ENCODE measurements around the gene RAB36.

Gene RAB36

GRCh38 chr22:23130697-23131096 lies 14.6 kb upstream of the RAB36 start:
- Histone ChIP-seq H3K79me2 (ENCODE audit: control insufficient read depth, low read length) (no peaks in the 10 kb centered on the region), H3K27ac (ENCODE audit: low read depth, low read length) (no peak overlapping the region), H3K4me1 (ENCODE audit: control insufficient read depth, low read length) (no peaks in the 10 kb centered on the region), H3K36me3 (ENCODE audit: control insufficient read depth, low read length) (no peaks in the 10 kb centered on the region), H3K9me3 (ENCODE audit: control insufficient read depth, insufficient read depth, low read length) (no peaks in the 10 kb centered on the region), H3K4me2 (ENCODE audit: low read length) (no peak overlapping the region), H3K27me3 (ENCODE audit: control insufficient read depth, low read length) (no peaks in the 10 kb centered on the region), H3F3A (ENCODE audit: control insufficient read depth, insufficient read depth) (no peaks in the 10 kb centered on the region), H3K4me3 (ENCODE audit: low read length) (no peak overlapping the region), H3K9me2 (replicated peaks; ENCODE audit: control insufficient read depth, low read length) (no peaks in the 10 kb centered on the region), H4K20me1 (ENCODE audit: control insufficient read depth, insufficient read depth, low read depth, low read length) (no peaks in the 10 kb centered on the region)
- TF ChIP-seq, protein P1, sequence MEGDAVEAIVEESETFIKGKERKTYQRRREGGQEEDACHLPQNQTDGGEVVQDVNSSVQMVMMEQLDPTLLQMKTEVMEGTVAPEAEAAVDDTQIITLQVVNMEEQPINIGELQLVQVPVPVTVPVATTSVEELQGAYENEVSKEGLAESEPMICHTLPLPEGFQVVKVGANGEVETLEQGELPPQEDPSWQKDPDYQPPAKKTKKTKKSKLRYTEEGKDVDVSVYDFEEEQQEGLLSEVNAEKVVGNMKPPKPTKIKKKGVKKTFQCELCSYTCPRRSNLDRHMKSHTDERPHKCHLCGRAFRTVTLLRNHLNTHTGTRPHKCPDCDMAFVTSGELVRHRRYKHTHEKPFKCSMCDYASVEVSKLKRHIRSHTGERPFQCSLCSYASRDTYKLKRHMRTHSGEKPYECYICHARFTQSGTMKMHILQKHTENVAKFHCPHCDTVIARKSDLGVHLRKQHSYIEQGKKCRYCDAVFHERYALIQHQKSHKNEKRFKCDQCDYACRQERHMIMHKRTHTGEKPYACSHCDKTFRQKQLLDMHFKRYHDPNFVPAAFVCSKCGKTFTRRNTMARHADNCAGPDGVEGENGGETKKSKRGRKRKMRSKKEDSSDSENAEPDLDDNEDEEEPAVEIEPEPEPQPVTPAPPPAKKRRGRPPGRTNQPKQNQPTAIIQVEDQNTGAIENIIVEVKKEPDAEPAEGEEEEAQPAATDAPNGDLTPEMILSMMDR (IDR thresholded peaks at IDR 0.05; ENCODE audit: low read depth, low read length, poor library complexity, severe bottlenecking) = no peak
- TF ChIP-seq EZH2phosphoT487 (IDR thresholded peaks at IDR 0.05; ENCODE audit: borderline replicate concordance, low read length) = no peak

DNA sequence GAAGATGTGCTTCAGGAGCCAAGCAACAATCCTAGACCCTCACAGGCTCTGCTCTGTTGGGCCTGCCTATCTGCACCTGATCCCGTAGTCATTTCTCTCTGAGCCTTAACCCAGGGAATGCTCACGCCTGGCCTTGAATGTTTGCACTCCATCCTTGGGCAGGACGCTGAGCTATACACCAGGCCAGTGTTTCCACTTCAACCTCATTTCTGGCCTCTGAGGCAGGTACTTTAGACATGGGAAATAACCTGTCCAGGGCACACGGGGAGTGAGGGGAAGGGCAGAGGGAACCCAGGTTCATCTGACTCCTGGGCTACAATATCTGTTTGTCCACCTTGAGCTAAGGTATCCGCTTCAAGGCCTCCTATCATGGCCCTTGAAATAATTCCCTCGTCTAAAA lies 13.3 kb upstream of the RAB36 start:
- TF ChIP-seq, protein P1 (IDR thresholded peaks at IDR 0.05; ENCODE audit: low read depth, low read length, poor library complexity, severe bottlenecking) = no peak
- TF ChIP-seq EZH2phosphoT487 (IDR thresholded peaks at IDR 0.05; ENCODE audit: borderline replicate concordance, low read length) = no peak
- H3K27ac ChIP-seq (ENCODE audit: low read depth, low read length) = no peak overlapping the region
- H3K36me3 ChIP-seq (ENCODE audit: control insufficient read depth, low read length) = no peaks in the 10 kb centered on the region
- H3K9me3 ChIP-seq (ENCODE audit: control insufficient read depth, insufficient read depth, low read length) = no peaks in the 10 kb centered on the region
- H3K4me1 ChIP-seq (ENCODE audit: control insufficient read depth, low read length) = peaks cover 11% of the 10 kb centered on the region
- H3K27me3 ChIP-seq (ENCODE audit: control insufficient read depth, low read length) = no peaks in the 10 kb centered on the region
- H3K4me2 ChIP-seq (ENCODE audit: low read length) = no peak overlapping the region
- no peaks in the 10 kb centered on the region for H3F3A ChIP-seq (ENCODE audit: control insufficient read depth, insufficient read depth)
- no peaks in the 10 kb centered on the region for H4K20me1 ChIP-seq (ENCODE audit: control insufficient read depth, insufficient read depth, low read depth, low read length)
- H3K4me3 ChIP-seq (ENCODE audit: low read length) = no peak overlapping the region
- H3K79me2 ChIP-seq (ENCODE audit: control insufficient read depth, low read length) = no peaks in the 10 kb centered on the region
- H3K9me2 ChIP-seq (replicated peaks; ENCODE audit: control insufficient read depth, low read length) = no peaks in the 10 kb centered on the region

DNA sequence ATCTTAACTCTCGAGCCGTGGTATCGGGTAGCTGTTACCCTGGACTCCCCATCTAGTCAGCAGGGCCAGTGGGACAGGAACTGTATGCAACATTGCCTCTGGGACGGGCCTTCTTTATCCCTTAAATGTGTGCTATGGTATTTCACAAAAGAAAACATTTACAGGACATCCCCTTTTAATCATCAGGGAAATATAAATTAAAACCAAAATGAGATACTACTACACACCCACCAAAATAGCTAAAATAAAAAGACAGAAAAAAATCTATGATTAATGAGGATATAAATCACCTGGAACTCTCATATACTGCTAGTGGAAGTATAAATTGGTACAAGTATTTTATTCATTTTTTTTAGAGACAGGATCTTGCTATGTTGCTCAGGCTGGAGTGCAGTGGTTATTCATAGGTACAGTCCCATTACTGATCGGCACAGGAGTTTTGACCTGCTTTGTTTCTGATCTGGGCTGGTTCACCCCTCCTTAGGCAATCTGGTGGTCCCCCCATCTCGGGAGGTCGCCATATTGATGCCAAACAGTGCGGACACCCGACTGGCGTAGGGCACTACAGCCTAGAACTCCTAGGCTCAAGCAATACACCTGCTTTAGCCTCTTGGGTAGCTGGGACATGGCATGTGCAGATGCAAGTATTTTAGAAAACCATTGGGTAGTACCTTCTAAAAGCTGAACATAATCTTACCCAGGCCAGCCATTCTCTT lies 12.7 kb upstream of the RAB36 start:
- H3F3A ChIP-seq (ENCODE audit: control insufficient read depth, insufficient read depth) = no peaks in the 10 kb centered on the region
- H4K20me1 ChIP-seq (ENCODE audit: control insufficient read depth, insufficient read depth, low read depth, low read length) = no peaks in the 10 kb centered on the region
- H3K9me2 ChIP-seq (replicated peaks; ENCODE audit: control insufficient read depth, low read length) = no peaks in the 10 kb centered on the region
- no peak overlapping the region for H3K27ac ChIP-seq (ENCODE audit: low read depth, low read length)
- no peak for TF ChIP-seq EZH2phosphoT487 (IDR thresholded peaks at IDR 0.05; ENCODE audit: borderline replicate concordance, low read length)
- TF ChIP-seq, protein P1 (IDR thresholded peaks at IDR 0.05; ENCODE audit: low read depth, low read length, poor library complexity, severe bottlenecking) = no peak
- H3K4me3 ChIP-seq (ENCODE audit: low read length) = no peak overlapping the region
- H3K4me1 ChIP-seq (ENCODE audit: control insufficient read depth, low read length) = peaks cover 17% of the 10 kb centered on the region
- H3K79me2 ChIP-seq (ENCODE audit: control insufficient read depth, low read length) = no peaks in the 10 kb centered on the region
- H3K36me3 ChIP-seq (ENCODE audit: control insufficient read depth, low read length) = no peaks in the 10 kb centered on the region
- no peak overlapping the region for H3K4me2 ChIP-seq (ENCODE audit: low read length)
- H3K9me3 ChIP-seq (ENCODE audit: control insufficient read depth, insufficient read depth, low read length) = no peaks in the 10 kb centered on the region
- H3K27me3 ChIP-seq (ENCODE audit: control insufficient read depth, low read length) = no peaks in the 10 kb centered on the region
